K562 (cell line): Measurements from ENCODE around the gene TMEFF1. TPM values are rescaled to one million over a fixed set of nuclear protein-coding genes. Genes with fewer than 3 reads are reported as not detected.

Source experiments
- polyA plus RNA-seq, 8 experiments: library from polyadenylated mRNA; depleted of rRNA in 4 of 8; stranded (reverse) in 5 of 8; unstranded in 3 of 8; fragments of >200 nt; fragmentation: Nextera tagmentation in 2 of 8; fragmentation: Illumina TruSeq in 1 of 8; extraction: Ambion mirVana in 2 of 8; extraction: Trizol in 1 of 8; gene quantifications; 2 replicates each; pipeline versions ENCODE4 v1.2.1 to v1.2.3, GENCODE V29; 2011 to 2014; ENCODE audit warnings: inconsistent platforms in 1 of 8, missing spikeins in 1 of 8
- total RNA-seq, 7 experiments: library from RNA; depleted of rRNA in 6 of 7; stranded (reverse); fragments of >200 nt in 6 of 7; fragmentation: Illumina TruSeq in 2 of 7; extraction: Trizol in 2 of 7; gene quantifications; 2 replicates each; pipeline versions ENCODE4 v1.2.1 to v1.2.3, GENCODE V29; 2011 to 2021; ENCODE audit warnings: low replicate concordance in 1 of 7

TMEFF1 gene
- total and polyA plus RNA-seq, 9 of the 15 experiments (the other 6 are each of a cell fraction or from before 2014, with no cell fraction given): 0.07 to 1.1 (median 0.28) TPM; not detected in 2

Other genes starting within 250 kb of the TMEFF1 start
- 39.8 and 42.0 TPM in 2 replicates for gene TEX10, start 120.2 kb upstream of the TMEFF1 start, total RNA-seq (2014; rRNA removed)
- gene TEX10, start 120.2 kb upstream of the TMEFF1 start, total RNA-seq (2014; rRNA removed; fragmentation: Illumina TruSeq; extraction: Trizol): 50.1 and 58.1 TPM in 2 replicates
- 47.1 and 49.2 TPM in 2 replicates for gene TEX10, start 120.2 kb upstream of the TMEFF1 start, total RNA-seq (2015; rRNA removed; fragmentation: Illumina TruSeq; extraction: Trizol)
- 43.1 and 44.6 TPM in 2 replicates for gene TEX10, start 120.2 kb upstream of the TMEFF1 start, total RNA-seq (2021)
- gene TEX10, start 120.2 kb upstream of the TMEFF1 start, polyA plus RNA-seq (2011; rRNA removed): 42.2 and 57.9 TPM in 2 replicates
- 43.9 and 47.9 TPM in 2 replicates for gene TEX10, start 120.2 kb upstream of the TMEFF1 start, polyA plus RNA-seq (2014; fragmentation: Illumina TruSeq; extraction: Trizol)
- 10 to 100 TPM; 27.8 to 60.0 TPM for gene TEX10, start 120.2 kb upstream of the TMEFF1 start, polyA plus RNA-seq (2014; fragmentation: Nextera tagmentation; extraction: Ambion mirVana)
- gene TEX10, start 120.2 kb upstream of the TMEFF1 start, polyA plus RNA-seq (2014; rRNA removed): 32.9 and 38.9 TPM in 2 replicates
- 25.8 and 28.7 TPM in 2 replicates for gene MSANTD3, start 46.0 kb upstream of the TMEFF1 start, total RNA-seq (2014; rRNA removed)
- 22.0 and 24.3 TPM in 2 replicates for gene MSANTD3, start 46.0 kb upstream of the TMEFF1 start, total RNA-seq (2014; rRNA removed; fragmentation: Illumina TruSeq; extraction: Trizol)
- 24.0 and 24.6 TPM in 2 replicates for gene MSANTD3, start 46.0 kb upstream of the TMEFF1 start, total RNA-seq (2015; rRNA removed; fragmentation: Illumina TruSeq; extraction: Trizol)
- gene MSANTD3, start 46.0 kb upstream of the TMEFF1 start, total RNA-seq (2021): 22.1 and 22.3 TPM in 2 replicates
- 12.4 and 16.0 TPM in 2 replicates for gene MSANTD3, start 46.0 kb upstream of the TMEFF1 start, polyA plus RNA-seq (2011; rRNA removed)
- 20.6 and 26.6 TPM in 2 replicates for gene MSANTD3, start 46.0 kb upstream of the TMEFF1 start, polyA plus RNA-seq (2014; fragmentation: Illumina TruSeq; extraction: Trizol)
- 1 to 10 TPM; 9.4 to 9.6 TPM for gene MSANTD3, start 46.0 kb upstream of the TMEFF1 start, polyA plus RNA-seq (2014; fragmentation: Nextera tagmentation; extraction: Ambion mirVana)
- gene MSANTD3, start 46.0 kb upstream of the TMEFF1 start, polyA plus RNA-seq (2014; rRNA removed): 22.8 and 27.3 TPM in 2 replicates
- gene CAVIN4, start 104.9 kb downstream of the TMEFF1 start, total RNA-seq (2014; rRNA removed): 0.12 and 0.23 TPM in 2 replicates
- 0.29 TPM in 2 replicates for gene CAVIN4, start 104.9 kb downstream of the TMEFF1 start, total RNA-seq (2014; rRNA removed; fragmentation: Illumina TruSeq; extraction: Trizol)
- gene CAVIN4, start 104.9 kb downstream of the TMEFF1 start, total RNA-seq (2015; rRNA removed; fragmentation: Illumina TruSeq; extraction: Trizol): 0.25 and 0.30 TPM in 2 replicates
- 0.18 and 0.20 TPM in 2 replicates for gene CAVIN4, start 104.9 kb downstream of the TMEFF1 start, total RNA-seq (2021)
- 0.05 and 0.11 TPM in 2 replicates for gene CAVIN4, start 104.9 kb downstream of the TMEFF1 start, polyA plus RNA-seq (2011; rRNA removed)
- gene CAVIN4, start 104.9 kb downstream of the TMEFF1 start, polyA plus RNA-seq (2014; fragmentation: Illumina TruSeq; extraction: Trizol): 0.19 and 0.27 TPM in 2 replicates
- gene CAVIN4, start 104.9 kb downstream of the TMEFF1 start, polyA plus RNA-seq (2014; fragmentation: Nextera tagmentation; extraction: Ambion mirVana): under 1 TPM; 0.06 TPM
- 0.08 and 0.11 TPM in 2 replicates for gene CAVIN4, start 104.9 kb downstream of the TMEFF1 start, polyA plus RNA-seq (2014; rRNA removed)